Endothelial cell of umbilical vein (primary cell): ENCODE data around the gene GTF3C1. TPM values are rescaled to one million over a fixed set of nuclear protein-coding genes. Genes with fewer than 3 reads are reported as not detected.

Experiments
- BruUV-seq: library from RNA; stranded (reverse); fragments of 400-500 nt; replicated peaks from 2 replicates; lab custom pipeline; 2021; lab: Mats Ljungman, UMichigan
- CTCF ChIA-PET: fragments of 300-600, 350-600 bp; sonication (Branson Sonifier 250); formaldehyde crosslinking; loops from one replicate; lab custom pipeline; 2021; ENCODE audit warnings: antibody characterized with exemption, inconsistent platforms; lab: Charles Lee
- POLR2A ChIA-PET: fragments of 300-600, 350-600 bp; sonication (Branson Sonifier 250); formaldehyde crosslinking; loops from one replicate; lab custom pipeline; 2021; ENCODE audit warnings: antibody characterized with exemption, inconsistent platforms; lab: Charles Lee
- DNase-seq: peaks from one replicate; pipeline ENCODE4 v3.0.0-alpha.2; 2011; ENCODE audit warnings: low read depth, low spot score
- FAIRE-seq: peaks from 2 replicates; lab custom pipeline; 2011; peaks lifted over from hg19 to GRCh38; lab: Jason Lieb, UNC
- H2AFZ ChIP-seq: 2 replicates; pipeline ENCODE4 v1.6.0; 2012; ENCODE audit warnings: low read depth, low read length, control low read depth, inconsistent platforms
- H3K27ac ChIP-seq: 2 replicates; pipeline ENCODE4 v1.5.1; 2011; ENCODE audit warnings: low read depth, mild to moderate bottlenecking, control low read depth, low read length, moderate library complexity; ENCODE audit not compliant: insufficient read depth
- H3K27me3 ChIP-seq, 2 experiments: 2 replicates each; pipeline versions ENCODE4 v1.6.0 to v1.6.1; 2011; ENCODE audit warnings: low read length in 2 of 2, mixed read lengths in 1 of 2; ENCODE audit not compliant: control insufficient read depth in 2 of 2, insufficient read depth in 2 of 2
- H3K36me3 ChIP-seq, 2 experiments: 2 replicates in 1 of 2; 3 replicates in 1 of 2; pipeline ENCODE4 v1.5.1; 2011; ENCODE audit warnings: low read length in 2 of 2, mild to moderate bottlenecking in 1 of 2, moderate library complexity in 1 of 2; ENCODE audit not compliant: control insufficient read depth in 2 of 2, insufficient read depth in 2 of 2; ENCODE audit errors: extremely low read depth in 1 of 2
- H3K4me1 ChIP-seq: 3 replicates; pipeline ENCODE4 v1.5.1; 2011; ENCODE audit warnings: mild to moderate bottlenecking, low read length; ENCODE audit not compliant: control insufficient read depth, insufficient read depth; ENCODE audit errors: extremely low read depth
- H3K4me2 ChIP-seq: 2 replicates; pipeline ENCODE4 v1.6.1; 2011; ENCODE audit warnings: low read length, control low read depth, mixed read lengths; ENCODE audit not compliant: insufficient read depth
- H3K4me3 ChIP-seq, 3 experiments: fragments of 200-600 bp in 1 of 3; sonication (generic), shearing (Covaris generic) in 1 of 3; replicated peaks in 1 of 3; 2 replicates each; pipeline ENCODE4 v1.5.1; 2011 to 2016; ENCODE audit warnings: control low read depth in 3 of 3, low read length in 3 of 3, mild to moderate bottlenecking in 2 of 3, inconsistent platforms in 1 of 3, low read depth in 1 of 3, moderate library complexity in 1 of 3; ENCODE audit not compliant: insufficient read depth in 1 of 3
- H3K79me2 ChIP-seq: 2 replicates; pipeline ENCODE4 v1.6.0; 2012; ENCODE audit warnings: low read length, inconsistent platforms; ENCODE audit not compliant: control insufficient read depth, insufficient read depth
- H3K9ac ChIP-seq: replicated peaks from 2 replicates; pipeline ENCODE3; 2011; ENCODE audit warnings: low read length, control low read depth; ENCODE audit not compliant: insufficient read depth; ENCODE audit errors: extremely low read depth
- H3K9me1 ChIP-seq: replicated peaks from 3 replicates; pipeline ENCODE4 v1.6.0; 2011; ENCODE audit warnings: mild to moderate bottlenecking, low read length; ENCODE audit not compliant: control insufficient read depth, insufficient read depth; ENCODE audit errors: extremely low read depth
- H3K9me3 ChIP-seq: replicated peaks from 2 replicates; pipeline ENCODE4 v1.5.1; 2012; ENCODE audit warnings: low read length, inconsistent platforms; ENCODE audit not compliant: control insufficient read depth, insufficient read depth
- H4K20me1 ChIP-seq: replicated peaks from 2 replicates; pipeline ENCODE3; 2011; ENCODE audit warnings: mild to moderate bottlenecking, low read length; ENCODE audit not compliant: control insufficient read depth, insufficient read depth; ENCODE audit errors: extremely low read depth
- CTCF ChIP-seq, 2 donors: IDR thresholded peaks; 1 replicate in 1 of 2; 2 replicates in 1 of 2; pipeline ENCODE4 v1.5.1; 2011; ENCODE audit warnings: low read length in 2 of 2, mild to moderate bottlenecking in 2 of 2, moderate library complexity in 2 of 2, control low read depth in 1 of 2, inconsistent platforms in 1 of 2, low read depth in 1 of 2; ENCODE audit not compliant: insufficient read depth in 1 of 2; ENCODE audit errors: extremely low read depth in 1 of 2
- EZH2 ChIP-seq: IDR thresholded peaks from 2 replicates; pipeline ENCODE4 v1.6.1; 2012; ENCODE audit warnings: borderline replicate concordance, low read depth, mild to moderate bottlenecking, moderate library complexity, low read length, inconsistent platforms; ENCODE audit not compliant: severe bottlenecking
- FOS ChIP-seq: IDR thresholded peaks from 2 replicates; pipeline ENCODE4 v1.6.1; 2011; ENCODE audit warnings: mild to moderate bottlenecking, low read length, moderate library complexity, borderline replicate concordance; ENCODE audit not compliant: insufficient read depth
- GATA2 ChIP-seq: IDR thresholded peaks from 2 replicates; pipeline ENCODE4 v1.7.0; 2011; ENCODE audit warnings: low read depth, mild to moderate bottlenecking, moderate library complexity, mixed read lengths, low read length; ENCODE audit not compliant: insufficient read length, insufficient read depth
- JUN ChIP-seq: IDR thresholded peaks from 2 replicates; pipeline ENCODE4 v1.6.1; 2011; ENCODE audit warnings: borderline replicate concordance, low read depth; ENCODE audit not compliant: insufficient read length, insufficient read depth
- MAX ChIP-seq: IDR thresholded peaks from 2 replicates; pipeline ENCODE4 v1.6.1; 2011; ENCODE audit not compliant: insufficient read depth, insufficient read length
- MYC ChIP-seq: IDR thresholded peaks from one replicate; pipeline ENCODE4 v1.6.1; 2011; ENCODE audit warnings: mild to moderate bottlenecking, low read depth, low read length
- POLR2A ChIP-seq: IDR thresholded peaks from 2 replicates; pipeline ENCODE4 v1.6.1; 2012; ENCODE audit warnings: low read depth, mild to moderate bottlenecking, control low read depth, low read length
- POLR2AphosphoS5 ChIP-seq: IDR thresholded peaks from 2 replicates; pipeline ENCODE4 v1.6.1; 2012; ENCODE audit warnings: low read depth, mild to moderate bottlenecking, control low read depth, low read length, moderate library complexity; ENCODE audit not compliant: insufficient read depth
- dilution Hi-C: fragments of 300-500 bp; cut with MboI; formaldehyde crosslinking; loops from one replicate; pipeline ENCODE4 v1.15.0; 2019; ENCODE audit warnings: low sequenced_read_pairs; ENCODE audit not compliant: extremely low pct_ligation_motif_present
- intact Hi-C: fragments of 100-400 bp; cut with micrococcal nuclease; formaldehyde crosslinking; loops from one replicate; pipeline ENCODE4 v1.10.0; 2022
- polyA plus RNA-seq, 4 experiments: library from polyadenylated mRNA; depleted of rRNA in 3 of 4; stranded (reverse) in 3 of 4; unstranded in 1 of 4; fragments of >200 nt; gene quantifications; 2 replicates each; pipeline versions ENCODE4 v1.2.1 to v1.2.3, GENCODE V29; 2011 to 2012; ENCODE audit warnings: missing spikeins in 1 of 4
- total RNA-seq: library from RNA; stranded (reverse); gene quantifications from 2 replicates; pipeline ENCODE4 v1.2.3, GENCODE V29; 2021

GTF3C1 gene
- total and polyA plus RNA-seq, 2 donors (not counting 3 experiments of a cell fraction or from before 2014, with no cell fraction given) = 58.1 to 86.1 TPM

DNA sequence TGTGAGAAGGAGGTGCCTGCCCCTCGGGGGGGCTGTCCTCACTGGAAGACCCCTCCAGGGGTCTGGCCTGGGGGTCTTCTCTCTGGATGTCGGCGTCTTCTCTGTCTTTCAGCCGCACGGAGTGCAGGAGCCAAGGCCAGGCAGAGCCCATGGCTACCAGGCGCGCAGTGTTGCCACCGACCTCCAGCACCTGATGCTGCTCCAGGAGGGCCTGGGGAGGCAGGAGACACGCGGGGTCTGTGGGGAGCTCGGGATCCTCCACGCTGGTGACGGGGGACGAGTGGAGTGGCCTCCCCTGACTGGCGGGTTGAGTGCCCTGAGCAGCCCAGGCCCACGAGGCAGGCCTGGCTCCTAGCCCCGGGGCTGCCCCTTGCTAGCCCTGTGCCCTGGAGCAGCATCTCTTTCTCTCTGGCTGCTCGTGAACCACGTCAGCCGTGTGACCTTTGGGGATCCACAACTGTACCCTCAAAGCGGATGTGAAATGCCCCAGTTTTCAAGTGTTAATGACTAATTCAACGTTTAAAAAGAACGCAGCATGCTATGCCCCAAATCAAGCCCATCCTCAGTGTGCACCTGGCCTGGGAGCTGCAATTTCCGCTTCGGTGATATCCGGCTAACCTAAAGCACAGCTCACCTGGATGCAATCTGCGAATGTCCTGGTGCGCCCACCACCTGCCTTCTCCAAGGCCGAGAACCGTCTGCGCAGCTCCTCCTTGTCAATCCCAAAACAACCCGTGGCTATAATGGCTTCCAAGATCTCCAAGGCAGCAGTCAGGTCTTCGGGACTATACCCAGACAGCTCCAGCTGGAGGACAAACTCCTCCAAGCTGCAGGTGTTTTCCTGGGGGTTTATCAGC lies 84.9 kb downstream of the GTF3C1 start:
- no peak for TF ChIP-seq EZH2
- no peak for TF ChIP-seq MAX
- no peak for TF ChIP-seq FOS
- TF ChIP-seq GATA2 = no peak
- TF ChIP-seq MYC = no peak
- TF ChIP-seq POLR2A = no peak
- TF ChIP-seq POLR2AphosphoS5 = no peak
- TF ChIP-seq CTCF (IDR thresholded peaks at IDR 0.05; ENCODE audit: extremely low read depth in 1 of 2, insufficient read depth in 1 of 2, low read depth in 1 of 2, low read length in 2 of 2) = no peak
- TF ChIP-seq JUN = no peak
- CTCF ChIA-PET = no interaction called here
- BruUV-seq = TSS peak; percentile 41

More for the DNA sequence above, 84.9 kb downstream of the GTF3C1 start:
- FAIRE-seq (no peak), DNase-seq (no peak)
- no peak overlapping the region for H3K4me2 ChIP-seq
- no peaks in the 10 kb centered on the region for H4K20me1 ChIP-seq
- H3K9ac ChIP-seq = no peak overlapping the region
- no peak overlapping the region for H3K27ac ChIP-seq
- no peaks in the 10 kb centered on the region for H3K9me1 ChIP-seq
- POLR2A ChIA-PET = no interaction called here
- dilution Hi-C loops = no loop called here
- intact Hi-C loops = no loop called here
- no peak overlapping the region for H3K4me3 ChIP-seq
- H3K9me3 ChIP-seq = no peaks in the 10 kb centered on the region
- no peak overlapping the region for H2AFZ ChIP-seq
- no peaks in the 10 kb centered on the region for H3K79me2 ChIP-seq
- H3K27me3 ChIP-seq = no peaks in the 10 kb centered on the region
- peaks cover 21 to 37% of the 10 kb centered on the region in 2 experiments for H3K36me3 ChIP-seq
- peaks cover 13% of the 10 kb centered on the region for H3K4me1 ChIP-seq
